Measurements from ENCODE around the gene TRIM26. TPM values are rescaled to one million over a fixed set of nuclear protein-coding genes. Genes with fewer than 3 reads are reported as not detected.

The TRIM26 gene
- total and polyA plus RNA-seq, 2 of the 13 experiments (the other 11 are each of a cell fraction or from before 2014, with no cell fraction given) = 27.1 to 38.7 TPM

DNA sequence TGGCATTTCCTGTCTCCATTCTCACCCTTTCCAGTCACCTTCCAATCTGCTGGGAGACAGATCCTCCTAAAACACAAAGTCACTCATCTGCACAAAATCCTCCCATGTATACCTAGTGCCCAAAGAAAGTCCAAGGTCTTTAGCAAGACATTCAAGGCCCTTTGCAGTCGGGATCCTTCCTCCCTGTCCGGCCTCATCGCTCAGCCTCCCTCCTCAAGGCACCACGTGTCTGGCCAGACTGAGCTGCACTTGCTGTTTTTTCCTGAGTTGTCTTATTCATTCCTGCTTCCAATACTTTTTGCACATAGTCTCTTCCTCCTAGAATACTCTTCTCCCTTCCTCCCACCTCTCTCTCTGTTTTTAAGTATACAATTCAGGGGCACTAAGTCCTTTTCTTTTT lies 48.5 kb downstream of the TRIM26 start (continued):
- TF ChIP-seq ZNF770 (CRISPR knock-in tag; IDR thresholded peaks at IDR 0.05) = peak; percentile 95
- peak; percentile 46; the same call in 1 of the 2 replicates for TF ChIP-seq MYC (CRISPR knock-in tag; IDR thresholded peaks at IDR 0.05; ENCODE audit: borderline replicate concordance)
- 0 out of 2 replicates have a peak, but pooled peaks have one; percentile 40 for TF ChIP-seq ZNF451 (CRISPR knock-in tag; IDR thresholded peaks at IDR 0.05)

DNA sequence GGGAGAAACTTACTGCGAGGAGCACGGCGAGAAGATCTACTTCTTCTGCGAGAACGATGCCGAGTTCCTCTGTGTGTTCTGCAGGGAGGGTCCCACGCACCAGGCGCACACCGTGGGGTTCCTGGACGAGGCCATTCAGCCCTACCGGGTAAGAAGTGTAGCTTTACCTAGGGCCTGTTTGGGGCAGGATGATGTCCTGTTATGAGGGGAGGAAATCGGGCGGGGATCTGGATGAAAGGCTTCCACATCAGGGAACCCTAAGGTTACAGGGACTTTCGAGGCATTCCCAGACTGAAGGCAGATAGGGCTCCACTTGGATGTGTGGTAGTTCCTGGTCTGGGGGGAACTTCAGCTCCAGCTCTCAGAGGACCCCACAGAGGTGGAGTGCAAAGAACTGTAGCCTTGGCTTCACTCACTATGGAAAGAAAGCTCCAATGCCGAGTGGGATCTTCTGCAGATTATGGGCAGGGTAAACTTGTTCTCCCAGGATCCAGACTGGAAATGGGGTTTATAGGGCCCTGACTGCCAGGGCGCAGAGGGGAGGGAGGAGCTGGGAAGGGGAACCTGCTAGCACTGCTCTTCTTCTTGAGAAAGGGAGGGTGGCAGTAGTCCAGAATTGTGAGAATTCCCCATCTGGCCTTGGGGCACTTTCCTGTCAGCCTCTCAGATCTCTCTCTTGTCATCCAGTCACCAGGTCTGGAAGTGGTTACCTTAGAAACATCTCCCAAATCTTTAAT lies 49.1 kb downstream of the TRIM26 start:
- POLR2A ChIA-PET = interaction anchor here (0.7 to 3.3 kb wide), 11 partner anchors 9 to 103 kb away, joined by 3 to 26 read pairs (median 4); partner anchors contain the start of genes POLR1H, TRIM31 and TRIM40
- FAIRE-seq = no peak
- TF ChIP-seq ZNF747 (CRISPR knock-in tag; IDR thresholded peaks at IDR 0.05; ENCODE audit: borderline replicate concordance) (0 out of 2 replicates have a peak, but pooled peaks have one; percentile 26), ZNF354B (CRISPR knock-in tag; IDR thresholded peaks at IDR 0.05) (no peak), HOXA9 (CRISPR knock-in tag; IDR thresholded peaks at IDR 0.05; ENCODE audit: borderline replicate concordance) (no peak; the same call in 1 of the 2 replicates), SATB2 (CRISPR knock-in tag; IDR thresholded peaks at IDR 0.05) (no peak), PHF21A (CRISPR knock-in tag; IDR thresholded peaks at IDR 0.05) (no peak), HOXA7 (CRISPR knock-in tag; IDR thresholded peaks at IDR 0.05) (0 out of 2 replicates have a peak, but pooled peaks have one; percentile 21)
- TF ChIP-seq, protein P1, sequence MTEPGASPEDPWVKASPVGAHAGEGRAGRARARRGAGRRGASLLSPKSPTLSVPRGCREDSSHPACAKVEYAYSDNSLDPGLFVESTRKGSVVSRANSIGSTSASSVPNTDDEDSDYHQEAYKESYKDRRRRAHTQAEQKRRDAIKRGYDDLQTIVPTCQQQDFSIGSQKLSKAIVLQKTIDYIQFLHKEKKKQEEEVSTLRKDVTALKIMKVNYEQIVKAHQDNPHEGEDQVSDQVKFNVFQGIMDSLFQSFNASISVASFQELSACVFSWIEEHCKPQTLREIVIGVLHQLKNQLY (CRISPR knock-in tag; IDR thresholded peaks at IDR 0.05) = no peak

More for the DNA sequence above, 49.1 kb downstream of the TRIM26 start:
- intact Hi-C loops (cut with micrococcal nuclease; ENCODE audit: unreplicated experiment) (loop anchor here (1.0 kb wide), 2 partner anchors 30 to 61 kb away; no protein-coding TSS in a partner anchor), in situ Hi-C loops (cut with HindIII; ENCODE audit: extremely low pct_ligation_motif_present, low pct_unique_long_range_greater_than_20kb) (no loop called here)
- no TSS peak for BruUV-seq (replicated peaks)
- peak overlapping the region; percentile 90 to 95 (median 92) for H3K4me3 ChIP-seq (replicated peaks in 1 of 3; ENCODE audit: insufficient read depth in 1 of 3, low read depth in 2 of 3, low read length in 3 of 3)
- peaks cover 14 to 24% of the 10 kb centered on the region in 2 experiments for H3K36me3 ChIP-seq (replicated peaks in 1 of 2; ENCODE audit: control insufficient read depth in 1 of 2, insufficient read depth in 2 of 2, low read length in 2 of 2)
- WGBS (ENCODE audit: low lambda C conversion rate) = 2% methylated on average over 15 of the region's 16 CpGs
- H3K9ac ChIP-seq (ENCODE audit: insufficient read depth, low read depth, low read length) = peak overlapping the region; percentile 81
- H3K27me3 ChIP-seq (ENCODE audit: control insufficient read depth in 1 of 2, insufficient read depth in 2 of 2, low read length in 2 of 2) = peaks cover 0 to 3% of the 10 kb centered on the region in 2 experiments; a peak in 1 of 5 replicates
- peaks cover 38% of the 10 kb centered on the region for H3K79me2 ChIP-seq (ENCODE audit: insufficient read depth, low read length)
- peak overlapping the region; percentile 86 for H3K4me2 ChIP-seq (ENCODE audit: low read depth, low read length)
- H3K4me1 ChIP-seq (ENCODE audit: insufficient read depth, low read length) = peaks cover 55% of the 10 kb centered on the region
- H3K9me3 ChIP-seq (ENCODE audit: low read length) = no peaks in the 10 kb centered on the region
- H3K27ac ChIP-seq (ENCODE audit: extremely low read length, insufficient read depth, low read length) = peak overlapping the region; percentile 87
- DNase-seq (ENCODE audit: low spot score) (no peak), ATAC-seq (peak; percentile 24)
- H4K20me1 ChIP-seq (ENCODE audit: insufficient read depth, low read length) = no peaks in the 10 kb centered on the region; the same call in 1 of the 2 replicates
- no peak overlapping the region for H2AFZ ChIP-seq (ENCODE audit: low read length)
- CTCF ChIA-PET (ENCODE audit: low intra/inter-chr PET ratio, low total read pairs) = interaction anchor here (0.9 to 1.3 kb wide), 2 partner anchors 33 kb away, joined by 3 to 4 read pairs; no protein-coding TSS in a partner anchor
